Loucy (cell line): Measurements from ENCODE around the gene KRTAP10-1.

Experiments used
- H2AFZ ChIP-seq: fragments of 200-600 bp; sonication (generic); 2 replicates; pipeline ENCODE4 v1.6.0; 2016; ENCODE audit warnings: antibody characterized with exemption, mild to moderate bottlenecking, low read length, moderate library complexity
- H3F3A ChIP-seq: fragments of 200-600 bp; 2 replicates; pipeline ENCODE4 v1.6.0; 2016; ENCODE audit warnings: antibody characterized with exemption, low read depth, mild to moderate bottlenecking
- H3K27me3 ChIP-seq: fragments of 200-600 bp; sonication (generic); 2 replicates; pipeline ENCODE4 v1.6.1; 2014; ENCODE audit warnings: low read length, mild to moderate bottlenecking; ENCODE audit not compliant: insufficient read depth, poor library complexity, severe bottlenecking
- H3K36me3 ChIP-seq: fragments of 200-600 bp; sonication (generic); 2 replicates; pipeline ENCODE4 v1.6.1; 2016; ENCODE audit warnings: low read length; ENCODE audit not compliant: insufficient read depth
- H3K4me1 ChIP-seq: fragments of 200-600 bp; sonication (generic); 2 replicates; pipeline ENCODE4 v1.5.1; 2014; ENCODE audit warnings: low read length, mild to moderate bottlenecking; ENCODE audit not compliant: insufficient read depth, poor library complexity, severe bottlenecking
- H3K4me2 ChIP-seq: fragments of 200-600 bp; sonication (generic); 2 replicates; pipeline ENCODE4 v1.6.0; 2014; ENCODE audit warnings: antibody characterized with exemption, low read length, low read depth, mild to moderate bottlenecking; ENCODE audit not compliant: poor library complexity, severe bottlenecking
- H3K4me3 ChIP-seq: fragments of 200-600 bp; sonication (generic); 2 replicates; pipeline ENCODE4 v1.5.1; 2014; ENCODE audit warnings: low read length, mild to moderate bottlenecking, mixed read lengths; ENCODE audit not compliant: poor library complexity, severe bottlenecking
- H3K79me2 ChIP-seq: fragments of 200-600 bp; sonication (generic); 2 replicates; pipeline ENCODE4 v1.6.1; 2014; ENCODE audit warnings: low read length; ENCODE audit not compliant: insufficient read depth
- H3K9ac ChIP-seq: fragments of 200-600 bp; sonication (generic); 2 replicates; pipeline ENCODE4 v1.6.0; 2014; ENCODE audit warnings: mild to moderate bottlenecking, low read depth, low read length, moderate library complexity; ENCODE audit not compliant: poor library complexity, severe bottlenecking
- H3K9me2 ChIP-seq: fragments of 200-600 bp; sonication (generic); replicated peaks from 2 replicates; pipeline ENCODE4 v1.6.1; 2016; ENCODE audit warnings: low read depth, low read length, mixed read lengths
- H3K9me3 ChIP-seq: fragments of 200-600 bp; sonication (generic); 2 replicates; pipeline ENCODE4 v1.6.1; 2014; ENCODE audit warnings: mild to moderate bottlenecking, antibody characterized with exemption, low read length, low read depth; ENCODE audit not compliant: insufficient read depth
- H4K20me1 ChIP-seq: fragments of 200-600 bp; sonication (generic); 2 replicates; pipeline ENCODE4 v1.6.0; 2014; ENCODE audit warnings: antibody characterized with exemption, low read length, mild to moderate bottlenecking; ENCODE audit not compliant: insufficient read depth, poor library complexity, severe bottlenecking
- EZH2phosphoT487 ChIP-seq: fragments of 200-600 bp; IDR thresholded peaks from 2 replicates; pipeline ENCODE4 v1.6.1; 2018; ENCODE audit warnings: antibody characterized with exemption, mild to moderate bottlenecking, moderate library complexity, borderline replicate concordance
- TF ChIP-seq, protein P1 (sequence below): fragments of 200-600 bp; sonication (generic); conservative IDR thresholded peaks from 2 replicates; pipeline ENCODE4 v1.5.1; 2014; ENCODE audit warnings: mild to moderate bottlenecking, antibody characterized with exemption, low read length

The KRTAP10-1 gene

GRCh38 chr21:44567481-44568171, 27.6 kb upstream of the KRTAP10-1 start:
- Histone ChIP-seq H3K79me2 (no peaks in the 10 kb centered on the region), H3K4me2 (no peak overlapping the region), H3K4me1 (no peaks in the 10 kb centered on the region), H3F3A (no peaks in the 10 kb centered on the region), H3K9ac (no peak overlapping the region), H4K20me1 (no peaks in the 10 kb centered on the region), H3K27me3 (no peaks in the 10 kb centered on the region), H2AFZ (no peak overlapping the region), H3K9me3 (peaks cover 2% of the 10 kb centered on the region; the same call in 1 of the 2 replicates), H3K36me3 (no peaks in the 10 kb centered on the region), H3K9me2 (no peaks in the 10 kb centered on the region), H3K4me3 (no peak overlapping the region)
- TF ChIP-seq EZH2phosphoT487: no peak
- TF ChIP-seq, protein P1, sequence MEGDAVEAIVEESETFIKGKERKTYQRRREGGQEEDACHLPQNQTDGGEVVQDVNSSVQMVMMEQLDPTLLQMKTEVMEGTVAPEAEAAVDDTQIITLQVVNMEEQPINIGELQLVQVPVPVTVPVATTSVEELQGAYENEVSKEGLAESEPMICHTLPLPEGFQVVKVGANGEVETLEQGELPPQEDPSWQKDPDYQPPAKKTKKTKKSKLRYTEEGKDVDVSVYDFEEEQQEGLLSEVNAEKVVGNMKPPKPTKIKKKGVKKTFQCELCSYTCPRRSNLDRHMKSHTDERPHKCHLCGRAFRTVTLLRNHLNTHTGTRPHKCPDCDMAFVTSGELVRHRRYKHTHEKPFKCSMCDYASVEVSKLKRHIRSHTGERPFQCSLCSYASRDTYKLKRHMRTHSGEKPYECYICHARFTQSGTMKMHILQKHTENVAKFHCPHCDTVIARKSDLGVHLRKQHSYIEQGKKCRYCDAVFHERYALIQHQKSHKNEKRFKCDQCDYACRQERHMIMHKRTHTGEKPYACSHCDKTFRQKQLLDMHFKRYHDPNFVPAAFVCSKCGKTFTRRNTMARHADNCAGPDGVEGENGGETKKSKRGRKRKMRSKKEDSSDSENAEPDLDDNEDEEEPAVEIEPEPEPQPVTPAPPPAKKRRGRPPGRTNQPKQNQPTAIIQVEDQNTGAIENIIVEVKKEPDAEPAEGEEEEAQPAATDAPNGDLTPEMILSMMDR: no peak

DNA sequence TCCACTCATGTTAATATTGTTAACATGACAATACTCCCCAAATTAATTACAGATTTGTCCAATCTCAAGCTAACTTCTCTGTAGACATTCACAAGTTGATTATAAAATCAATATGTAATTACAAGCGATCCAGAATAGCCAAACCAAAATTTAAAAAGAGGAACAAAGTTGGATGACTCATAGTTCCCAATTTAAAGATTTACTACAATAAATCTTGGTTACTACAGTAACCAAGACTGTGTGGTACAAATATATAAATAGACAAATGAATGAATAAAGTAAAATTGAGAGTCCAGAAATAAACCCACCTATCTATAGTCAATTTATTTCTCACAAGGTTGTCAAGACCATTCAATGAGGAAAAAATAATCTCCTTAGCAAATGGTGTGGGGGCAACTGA, 26.4 kb upstream of the KRTAP10-1 start:
- H4K20me1 ChIP-seq: no peaks in the 10 kb centered on the region
- H3K4me3 ChIP-seq: no peak overlapping the region
- no peaks in the 10 kb centered on the region for H3K9me2 ChIP-seq
- no peak overlapping the region for H2AFZ ChIP-seq
- H3K4me1 ChIP-seq: no peaks in the 10 kb centered on the region
- H3K4me2 ChIP-seq: no peak overlapping the region
- no peaks in the 10 kb centered on the region for H3F3A ChIP-seq
- peaks cover 3% of the 10 kb centered on the region; the same call in 1 of the 2 replicates for H3K9me3 ChIP-seq
- H3K27me3 ChIP-seq: no peaks in the 10 kb centered on the region
- TF ChIP-seq EZH2phosphoT487: no peak
- TF ChIP-seq, protein P1: no peak
- H3K79me2 ChIP-seq: no peaks in the 10 kb centered on the region
- H3K36me3 ChIP-seq: no peaks in the 10 kb centered on the region
- no peak overlapping the region for H3K9ac ChIP-seq

DNA sequence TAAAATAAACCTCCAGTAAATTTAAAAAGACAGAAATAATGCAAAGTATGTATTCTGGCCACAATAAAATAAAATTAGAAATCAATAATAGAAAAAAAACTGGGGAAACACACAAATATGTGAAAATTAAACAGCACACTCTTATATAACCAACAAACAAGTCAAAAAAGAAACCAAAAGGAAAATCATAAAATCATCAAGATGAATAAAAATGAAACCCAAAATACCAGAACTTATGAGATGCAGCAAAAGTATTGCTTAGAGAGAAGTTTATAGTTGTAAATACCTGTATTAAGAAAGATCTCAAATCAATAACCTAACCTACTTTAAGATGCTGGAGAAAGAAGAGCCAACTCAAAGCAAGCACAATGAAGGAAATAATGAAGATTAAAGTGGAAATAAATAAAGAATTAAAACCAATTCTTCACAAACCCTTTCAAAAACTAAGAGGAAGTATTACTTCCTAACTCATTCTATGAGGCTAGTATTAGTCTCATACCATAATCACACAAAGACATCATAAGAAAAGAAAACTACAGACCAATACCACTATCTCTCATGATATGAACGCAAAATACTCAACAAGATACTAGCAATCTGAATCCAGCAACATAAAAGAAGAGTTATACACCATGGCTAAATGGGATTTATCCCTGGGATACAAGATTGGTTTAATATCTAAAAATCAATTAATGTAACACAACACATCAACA, 25.0 kb upstream of the KRTAP10-1 start:
- Histone ChIP-seq H3K4me2 (no peak overlapping the region), H3K36me3 (no peaks in the 10 kb centered on the region), H3K27me3 (no peaks in the 10 kb centered on the region), H3K79me2 (no peaks in the 10 kb centered on the region), H2AFZ (no peak overlapping the region), H4K20me1 (no peaks in the 10 kb centered on the region), H3K9ac (no peak overlapping the region), H3K4me3 (no peak overlapping the region), H3K4me1 (no peaks in the 10 kb centered on the region), H3K9me3 (peaks cover 3% of the 10 kb centered on the region; the same call in 1 of the 2 replicates), H3F3A (no peaks in the 10 kb centered on the region), H3K9me2 (no peaks in the 10 kb centered on the region)
- TF ChIP-seq, protein P1: no peak
- no peak for TF ChIP-seq EZH2phosphoT487
